ENCODE results near the gene CYFIP1.

The CYFIP1 gene

DNA sequence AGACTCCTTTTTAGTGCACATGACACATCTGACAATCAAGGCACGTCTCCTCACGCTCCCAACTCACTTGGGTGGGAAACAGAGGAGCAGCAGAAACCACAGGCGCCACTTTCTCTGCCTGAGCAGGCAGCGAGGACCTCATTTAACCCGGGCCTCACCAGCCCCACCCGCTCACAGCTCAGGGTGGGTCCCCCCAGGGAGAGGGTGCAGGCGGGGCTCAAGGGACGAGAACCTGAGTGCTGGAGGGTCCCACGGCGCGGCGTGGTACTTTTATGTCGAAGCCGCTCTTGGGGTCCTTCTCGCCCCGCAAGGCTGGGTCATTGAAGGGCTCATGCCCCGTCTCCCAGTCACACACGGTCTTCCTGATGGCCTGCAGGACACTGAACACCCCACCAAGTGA, 62.6 kb downstream of the CYFIP1 start:
- H3K4me3 ChIP-seq (ENCODE audit: low read depth, low read length), result no peak overlapping the region
- TF ChIP-seq, protein P1, sequence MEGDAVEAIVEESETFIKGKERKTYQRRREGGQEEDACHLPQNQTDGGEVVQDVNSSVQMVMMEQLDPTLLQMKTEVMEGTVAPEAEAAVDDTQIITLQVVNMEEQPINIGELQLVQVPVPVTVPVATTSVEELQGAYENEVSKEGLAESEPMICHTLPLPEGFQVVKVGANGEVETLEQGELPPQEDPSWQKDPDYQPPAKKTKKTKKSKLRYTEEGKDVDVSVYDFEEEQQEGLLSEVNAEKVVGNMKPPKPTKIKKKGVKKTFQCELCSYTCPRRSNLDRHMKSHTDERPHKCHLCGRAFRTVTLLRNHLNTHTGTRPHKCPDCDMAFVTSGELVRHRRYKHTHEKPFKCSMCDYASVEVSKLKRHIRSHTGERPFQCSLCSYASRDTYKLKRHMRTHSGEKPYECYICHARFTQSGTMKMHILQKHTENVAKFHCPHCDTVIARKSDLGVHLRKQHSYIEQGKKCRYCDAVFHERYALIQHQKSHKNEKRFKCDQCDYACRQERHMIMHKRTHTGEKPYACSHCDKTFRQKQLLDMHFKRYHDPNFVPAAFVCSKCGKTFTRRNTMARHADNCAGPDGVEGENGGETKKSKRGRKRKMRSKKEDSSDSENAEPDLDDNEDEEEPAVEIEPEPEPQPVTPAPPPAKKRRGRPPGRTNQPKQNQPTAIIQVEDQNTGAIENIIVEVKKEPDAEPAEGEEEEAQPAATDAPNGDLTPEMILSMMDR (IDR thresholded peaks at IDR 0.05; ENCODE audit: borderline replicate concordance, insufficient read depth, low read depth, low read length), result no peak

DNA sequence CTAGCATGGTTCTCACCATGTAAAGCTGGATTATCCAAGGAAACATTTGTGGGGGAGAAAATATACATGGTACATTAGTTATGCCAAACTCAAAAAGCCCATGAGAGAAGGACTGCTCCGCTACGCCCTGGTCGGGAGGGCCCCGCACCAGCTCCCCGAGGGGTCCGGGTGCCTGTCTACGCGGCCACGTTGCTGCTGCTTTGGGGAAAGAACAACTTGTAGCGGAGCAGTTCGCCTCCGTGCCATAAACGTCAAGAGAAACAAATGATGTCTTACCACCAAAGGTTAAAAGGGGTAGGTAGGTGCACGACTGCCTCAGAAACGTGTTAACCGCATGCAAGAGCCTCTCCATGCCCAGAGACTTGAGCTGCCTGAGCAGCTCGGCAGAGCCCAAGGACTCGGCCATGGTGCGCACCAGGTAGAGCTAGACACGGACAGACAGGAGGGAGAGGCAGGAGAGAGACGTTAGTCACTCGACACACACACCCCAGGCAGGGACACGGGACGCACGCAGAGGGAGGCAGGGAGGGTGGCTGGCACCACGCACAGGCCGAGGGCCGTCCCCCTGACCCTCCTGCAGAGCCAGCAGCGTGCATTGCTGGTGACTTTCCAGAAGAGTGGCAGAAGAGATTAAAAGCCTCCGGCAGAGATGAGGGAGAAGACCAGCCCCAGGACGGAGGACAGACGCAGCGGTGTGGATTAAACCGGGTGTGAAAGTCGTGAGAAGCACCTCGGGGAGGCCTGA, 63.4 kb downstream of the CYFIP1 start:
- no peak overlapping the region for H3K4me3 ChIP-seq (ENCODE audit: low read depth, low read length)
- TF ChIP-seq, protein P1 (IDR thresholded peaks at IDR 0.05; ENCODE audit: borderline replicate concordance, insufficient read depth, low read depth, low read length), result no peak

DNA sequence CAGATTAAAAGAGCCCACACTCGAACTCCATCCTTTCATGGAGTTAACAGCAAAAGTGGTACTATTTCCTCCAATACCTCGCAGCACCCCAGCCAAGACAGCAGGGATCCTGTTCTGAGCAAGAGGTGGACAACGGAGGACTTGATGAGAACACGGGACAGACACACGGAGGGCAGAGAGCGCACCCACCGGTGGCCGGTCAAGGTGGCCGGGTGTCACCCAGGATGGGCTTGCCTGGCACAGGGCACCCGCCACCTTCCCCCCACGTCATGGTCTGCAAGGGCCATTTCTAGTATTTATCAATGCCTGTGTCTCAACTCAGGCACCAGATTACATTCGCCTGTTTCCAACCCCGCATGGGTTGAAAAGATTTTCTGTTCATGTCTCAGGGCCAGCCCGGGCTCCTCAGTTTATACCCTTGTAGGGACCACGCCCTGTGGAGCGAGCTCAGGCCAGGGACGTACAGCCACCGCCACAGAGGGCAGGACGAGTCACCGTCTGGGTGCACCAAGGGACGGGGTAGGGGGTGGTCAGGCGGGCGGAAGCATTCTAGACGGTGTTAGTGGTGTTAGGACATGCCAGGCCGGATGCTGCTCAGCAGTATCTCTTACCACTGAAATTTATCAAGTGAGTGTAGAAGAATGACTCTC, 64.2 kb downstream of the CYFIP1 start:
- TF ChIP-seq, protein P1 (IDR thresholded peaks at IDR 0.05; ENCODE audit: borderline replicate concordance, insufficient read depth, low read depth, low read length), result no peak

DNA sequence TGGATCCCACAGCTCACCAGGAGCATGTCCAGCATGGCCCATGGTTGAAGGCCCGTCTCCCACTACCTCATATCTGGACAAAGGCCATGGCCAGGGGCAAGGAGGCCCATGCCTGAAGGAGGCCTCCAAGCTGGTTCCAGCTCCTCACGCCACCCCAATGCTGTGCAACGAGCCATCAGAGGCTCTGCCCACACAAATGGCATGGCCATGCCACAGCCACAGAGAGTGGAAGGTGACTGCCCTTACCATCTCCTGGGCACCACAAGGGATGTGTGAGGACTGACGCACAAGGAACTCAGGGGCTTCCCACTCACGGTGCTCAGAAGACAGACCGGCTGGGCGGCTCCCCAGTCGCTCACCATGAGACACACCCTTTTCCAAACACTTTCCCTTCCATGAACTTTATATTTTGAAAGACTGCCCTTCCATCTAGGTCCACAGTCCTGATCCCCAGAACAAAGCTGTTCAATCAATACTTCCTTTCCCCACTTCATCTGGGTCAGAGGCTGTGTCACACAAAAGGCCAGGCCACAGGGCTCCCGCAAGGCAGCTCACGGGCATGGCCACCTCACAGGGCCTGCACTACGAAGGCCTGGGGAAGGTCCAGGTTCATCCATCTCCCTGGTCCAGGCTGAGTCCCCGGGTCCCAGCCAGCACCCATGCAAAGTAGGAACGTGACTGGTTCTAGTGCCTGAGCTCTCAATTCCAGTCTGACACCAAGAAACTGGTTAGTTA, 66.4 kb downstream of the CYFIP1 start:
- TF ChIP-seq, protein P1 (IDR thresholded peaks at IDR 0.05; ENCODE audit: borderline replicate concordance, insufficient read depth, low read depth, low read length), result no peak
- no peak overlapping the region for H3K4me3 ChIP-seq (ENCODE audit: low read depth, low read length)

More for the DNA sequence above, 64.2 kb downstream of the CYFIP1 start:
- H3K4me3 ChIP-seq (ENCODE audit: low read depth, low read length), result no peak overlapping the region

DNA sequence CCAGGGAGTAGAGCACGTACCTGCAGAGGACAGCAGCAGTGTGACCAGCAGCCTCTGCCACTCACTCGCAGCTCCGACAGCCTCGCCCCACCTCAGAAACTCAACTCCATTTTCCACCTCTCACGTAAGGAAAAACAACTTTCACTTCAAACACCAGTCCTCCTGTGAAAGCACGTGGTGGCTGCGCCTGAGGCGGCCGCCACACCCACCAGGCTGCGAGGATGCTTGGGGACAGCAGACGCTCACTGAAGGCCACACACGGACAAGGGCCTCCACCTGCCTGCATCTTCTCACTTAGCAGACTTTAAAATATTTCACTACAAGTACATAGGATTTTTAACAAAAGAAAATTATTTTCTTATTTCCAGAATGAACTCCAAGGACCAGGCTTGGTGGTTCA, 67.9 kb downstream of the CYFIP1 start:
- TF ChIP-seq, protein P1 (IDR thresholded peaks at IDR 0.05; ENCODE audit: borderline replicate concordance, insufficient read depth, low read depth, low read length), result no peak

DNA sequence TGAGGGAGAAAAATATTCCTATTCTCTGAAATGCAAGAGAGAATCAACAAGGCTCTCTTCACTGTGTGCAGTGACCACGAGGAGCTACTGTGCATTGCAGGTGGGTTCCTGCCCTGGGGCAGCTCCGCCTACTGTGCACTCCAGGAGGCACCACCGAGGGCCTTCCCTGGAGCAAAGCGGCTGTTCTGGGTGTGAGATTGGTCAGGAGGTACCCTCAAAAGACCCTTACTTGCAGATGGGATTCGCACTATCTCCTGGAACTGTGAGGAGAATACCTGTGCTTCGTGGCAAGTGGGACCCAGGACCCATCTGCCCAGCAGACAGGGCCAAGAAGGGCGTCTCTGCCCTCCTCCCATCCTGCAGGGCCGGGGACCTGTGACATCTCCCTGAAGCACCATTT, 68.9 kb downstream of the CYFIP1 start:
- TF ChIP-seq, protein P1 (IDR thresholded peaks at IDR 0.05; ENCODE audit: borderline replicate concordance, insufficient read depth, low read depth, low read length), result no peak
- no peak overlapping the region for H3K4me3 ChIP-seq (ENCODE audit: low read depth, low read length)

More for the DNA sequence above, 67.9 kb downstream of the CYFIP1 start:
- H3K4me3 ChIP-seq (ENCODE audit: low read depth, low read length), result no peak overlapping the region
